ENCODE measurements around the gene FBXL17. TPM values are rescaled to one million over a fixed set of nuclear protein-coding genes. Genes with fewer than 3 reads are reported as not detected.

Gene FBXL17
- total and polyA plus RNA-seq, 9 of the 15 experiments (the other 6 are each of a cell fraction or from before 2014, with no cell fraction given), result 0.32 to 5.4 (median 1.8) TPM

- TF ChIP-seq BCLAF1 (IDR thresholded peaks at IDR 0.05; ENCODE audit: borderline replicate concordance in 1 of 2, control insufficient read depth in 1 of 2, low read depth in 2 of 2, low read length in 1 of 2) (no peak), ZNF165 (CRISPR knock-in tag; IDR thresholded peaks at IDR 0.05; ENCODE audit: borderline replicate concordance) (no peak), ZNF76 (CRISPR knock-in tag; IDR thresholded peaks at IDR 0.05; ENCODE audit: borderline replicate concordance) (no peak), SAFB2 (IDR thresholded peaks at IDR 0.05; ENCODE audit: borderline replicate concordance, low read depth, low read length, severe bottlenecking) (no peak), MYNN (IDR thresholded peaks at IDR 0.05) (no peak), MYNN (CRISPR knock-in tag; IDR thresholded peaks at IDR 0.05) (no peak), ZKSCAN3 (CRISPR knock-in tag; IDR thresholded peaks at IDR 0.05) (no peak), MTA2 (IDR thresholded peaks at IDR 0.05; ENCODE audit: low read depth) (no peak), TAF7 (tag; IDR thresholded peaks at IDR 0.05) (no peak), PCBP1 (IDR thresholded peaks at IDR 0.05; ENCODE audit: low read depth, low read length, poor library complexity, severe bottlenecking) (no peak), RREB1 (CRISPR knock-in tag; IDR thresholded peaks at IDR 0.05) (no peak), ZNF23 (CRISPR knock-in tag; IDR thresholded peaks at IDR 0.05) (no peak), RFX5 (IDR thresholded peaks at IDR 0.05; ENCODE audit: low read depth, low read length) (no peak)
Observed at GRCh38 chr5:108382784-108383330, 959 bp upstream of the FBXL17 start (continued).

All from K562 (cell line).